Astrocyte (in vitro differentiated cells and primary cell): ENCODE data around the gene ITGB8. TPM values are rescaled to one million over a fixed set of nuclear protein-coding genes. Genes with fewer than 3 reads are reported as not detected.

Experiments
- DNase-seq: peaks from one replicate; pipeline ENCODE4 v3.0.0-alpha.2; 2010; ENCODE audit warnings: low read depth
- FAIRE-seq: peaks from 2 replicates; lab custom pipeline; 2011; peaks lifted over from hg19 to GRCh38; lab: Jason Lieb, UNC
- H2AFZ ChIP-seq: 2 replicates; pipeline ENCODE4 v1.6.0; 2012; ENCODE audit warnings: low read depth, low read length, inconsistent platforms
- H3K27ac ChIP-seq: 2 replicates; pipeline ENCODE4 v1.5.1; 2011; ENCODE audit warnings: low read depth, low read length, inconsistent platforms
- H3K27me3 ChIP-seq: 2 replicates; pipeline ENCODE4 v1.6.0; 2011; ENCODE audit warnings: low read length, inconsistent platforms; ENCODE audit not compliant: insufficient read depth
- H3K36me3 ChIP-seq: 2 replicates; pipeline ENCODE4 v1.5.1; 2011; ENCODE audit warnings: low read length, inconsistent platforms; ENCODE audit not compliant: insufficient read depth
- H3K4me1 ChIP-seq: 2 replicates; pipeline ENCODE4 v1.5.1; 2011; ENCODE audit warnings: low read length, inconsistent platforms; ENCODE audit not compliant: insufficient read depth
- H3K4me2 ChIP-seq: 2 replicates; pipeline ENCODE4 v1.6.0; 2012; ENCODE audit warnings: low read length, inconsistent platforms
- H3K4me3 ChIP-seq: 2 replicates; pipeline ENCODE4 v1.5.1; 2011; ENCODE audit warnings: low read depth, mild to moderate bottlenecking, low read length, inconsistent platforms; ENCODE audit not compliant: insufficient read depth
- H3K79me2 ChIP-seq: 2 replicates; pipeline ENCODE4 v1.6.0; 2012; ENCODE audit warnings: mild to moderate bottlenecking, low read length, inconsistent platforms; ENCODE audit not compliant: insufficient read depth
- H3K9ac ChIP-seq: 2 replicates; pipeline ENCODE4 v1.6.0; 2012; ENCODE audit warnings: mild to moderate bottlenecking, low read length, inconsistent platforms
- H3K9me3 ChIP-seq: 2 replicates; pipeline ENCODE4 v1.5.1; 2012; ENCODE audit warnings: low read depth, mild to moderate bottlenecking, low read length, inconsistent platforms; ENCODE audit not compliant: insufficient read depth
- H4K20me1 ChIP-seq: 2 replicates; pipeline ENCODE4 v1.6.0; 2012; ENCODE audit warnings: low read length, inconsistent platforms; ENCODE audit not compliant: insufficient read depth
- H3K27ac Mint-ChIP-seq: one replicate; pipeline ENCODE4 v1.8.0; 2021; ENCODE audit warnings: mild to moderate bottlenecking, mixed read lengths; ENCODE audit not compliant: unreplicated experiment
- H3K27me3 Mint-ChIP-seq: one replicate; pipeline ENCODE4 v1.8.0; 2021; ENCODE audit warnings: low read depth, mixed read lengths; ENCODE audit not compliant: unreplicated experiment
- H3K36me3 Mint-ChIP-seq: one replicate; pipeline ENCODE4 v1.8.0; 2021; ENCODE audit warnings: low read depth, mixed read lengths; ENCODE audit not compliant: unreplicated experiment
- H3K4me1 Mint-ChIP-seq: one replicate; pipeline ENCODE4 v1.8.0; 2021; ENCODE audit warnings: low read depth, mixed read lengths; ENCODE audit not compliant: unreplicated experiment
- H3K4me3 Mint-ChIP-seq: one replicate; pipeline ENCODE4 v1.8.0; 2021; ENCODE audit warnings: mild to moderate bottlenecking, moderate library complexity, mixed read lengths; ENCODE audit not compliant: unreplicated experiment
- H3K9me3 Mint-ChIP-seq: one replicate; pipeline ENCODE4 v1.8.0; 2021; ENCODE audit warnings: mild to moderate bottlenecking, mixed read lengths; ENCODE audit not compliant: unreplicated experiment
- EZH2 ChIP-seq: IDR thresholded peaks from 2 replicates; pipeline ENCODE4 v1.6.1; 2012; ENCODE audit warnings: mild to moderate bottlenecking, low read length, inconsistent platforms; ENCODE audit not compliant: insufficient read depth
- total RNA-seq: library from RNA; stranded (reverse); gene quantifications from 2 replicates; pipeline ENCODE4 v1.2.1, GENCODE V29; 2021
- TF ChIP-seq, protein P1 (sequence below): IDR thresholded peaks from 2 replicates; pipeline ENCODE4 v1.5.1; 2011; ENCODE audit warnings: low read depth, mild to moderate bottlenecking, inconsistent platforms, low read length, moderate library complexity; ENCODE audit not compliant: insufficient read depth

Gene ITGB8
- total RNA-seq, 1 donor from 2014 or later: 10.8 TPM

DNA sequence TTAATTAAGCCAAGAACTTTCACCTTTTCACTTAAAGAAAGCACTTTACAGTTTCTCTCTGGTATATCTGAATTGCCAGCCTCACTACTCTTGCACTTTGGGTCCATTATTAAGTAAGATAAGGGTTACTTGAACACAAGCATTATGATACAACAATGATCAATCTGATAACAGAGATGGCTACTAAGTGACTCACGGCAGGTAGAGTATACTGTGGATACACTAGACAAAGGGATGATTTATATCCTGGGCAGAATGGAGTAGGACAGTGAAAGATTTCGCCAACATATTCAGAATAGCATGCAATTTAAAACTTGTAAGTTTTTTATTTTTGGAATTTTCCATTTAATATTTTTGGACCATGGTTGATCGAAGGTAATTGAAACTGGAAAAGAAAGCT lies 34.3 kb upstream of the ITGB8 start:
- FAIRE-seq: no peak
- no peaks in the 10 kb centered on the region for H3K27me3 Mint-ChIP-seq
- no peak overlapping the region for H2AFZ ChIP-seq
- H3K36me3 ChIP-seq: no peaks in the 10 kb centered on the region
- DNase-seq: peak; percentile 35
- H3K27me3 ChIP-seq: no peaks in the 10 kb centered on the region
- H3K27ac Mint-ChIP-seq: no peak overlapping the region
- peaks cover 3% of the 10 kb centered on the region for H3K4me1 ChIP-seq
- peaks cover 3% of the 10 kb centered on the region for H3K9me3 Mint-ChIP-seq
- H3K27ac ChIP-seq: no peak overlapping the region
- H3K79me2 ChIP-seq: no peaks in the 10 kb centered on the region
- no peak for TF ChIP-seq EZH2
- TF ChIP-seq, protein P1, sequence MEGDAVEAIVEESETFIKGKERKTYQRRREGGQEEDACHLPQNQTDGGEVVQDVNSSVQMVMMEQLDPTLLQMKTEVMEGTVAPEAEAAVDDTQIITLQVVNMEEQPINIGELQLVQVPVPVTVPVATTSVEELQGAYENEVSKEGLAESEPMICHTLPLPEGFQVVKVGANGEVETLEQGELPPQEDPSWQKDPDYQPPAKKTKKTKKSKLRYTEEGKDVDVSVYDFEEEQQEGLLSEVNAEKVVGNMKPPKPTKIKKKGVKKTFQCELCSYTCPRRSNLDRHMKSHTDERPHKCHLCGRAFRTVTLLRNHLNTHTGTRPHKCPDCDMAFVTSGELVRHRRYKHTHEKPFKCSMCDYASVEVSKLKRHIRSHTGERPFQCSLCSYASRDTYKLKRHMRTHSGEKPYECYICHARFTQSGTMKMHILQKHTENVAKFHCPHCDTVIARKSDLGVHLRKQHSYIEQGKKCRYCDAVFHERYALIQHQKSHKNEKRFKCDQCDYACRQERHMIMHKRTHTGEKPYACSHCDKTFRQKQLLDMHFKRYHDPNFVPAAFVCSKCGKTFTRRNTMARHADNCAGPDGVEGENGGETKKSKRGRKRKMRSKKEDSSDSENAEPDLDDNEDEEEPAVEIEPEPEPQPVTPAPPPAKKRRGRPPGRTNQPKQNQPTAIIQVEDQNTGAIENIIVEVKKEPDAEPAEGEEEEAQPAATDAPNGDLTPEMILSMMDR: no peak
- no peaks in the 10 kb centered on the region for H3K36me3 Mint-ChIP-seq
- peaks cover 24% of the 10 kb centered on the region for H3K4me1 Mint-ChIP-seq
- no peaks in the 10 kb centered on the region for H4K20me1 ChIP-seq
- H3K9ac ChIP-seq: no peak overlapping the region
- no peak overlapping the region for H3K4me3 Mint-ChIP-seq
- no peak overlapping the region for H3K4me2 ChIP-seq
- no peak overlapping the region for H3K4me3 ChIP-seq
- no peaks in the 10 kb centered on the region for H3K9me3 ChIP-seq

DNA sequence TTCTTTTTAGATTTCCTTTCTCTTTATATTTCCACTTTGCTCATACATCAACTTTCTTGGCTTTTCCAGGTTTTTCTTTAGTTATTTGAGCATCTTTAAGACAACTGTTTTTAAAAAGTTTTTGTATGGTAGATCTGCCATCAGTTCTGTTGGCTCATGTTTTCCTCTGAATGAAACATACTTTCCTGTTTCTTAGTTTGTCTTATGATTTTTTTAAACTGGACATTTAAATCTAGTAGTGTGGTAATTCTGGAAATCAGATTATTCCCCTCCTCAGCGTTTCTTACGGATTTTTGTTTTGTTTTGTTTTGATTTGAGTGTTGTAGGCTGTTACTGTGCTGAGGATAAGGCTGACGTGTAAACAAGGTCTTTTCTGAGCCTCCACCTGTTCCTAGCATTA lies 33.8 kb upstream of the ITGB8 start:
- Histone ChIP-seq H3K4me1 (peaks cover 5% of the 10 kb centered on the region), H2AFZ (no peak overlapping the region), H4K20me1 (no peaks in the 10 kb centered on the region), H3K9me3 (no peaks in the 10 kb centered on the region), H3K79me2 (no peaks in the 10 kb centered on the region), H3K27ac (no peak overlapping the region), H3K4me3 (no peak overlapping the region), H3K27me3 (no peaks in the 10 kb centered on the region), H3K9ac (no peak overlapping the region), H3K4me2 (no peak overlapping the region), H3K36me3 (no peaks in the 10 kb centered on the region)
- no peaks in the 10 kb centered on the region for H3K36me3 Mint-ChIP-seq
- H3K4me1 Mint-ChIP-seq: peaks cover 27% of the 10 kb centered on the region
- H3K4me3 Mint-ChIP-seq: no peak overlapping the region
- H3K27me3 Mint-ChIP-seq: no peaks in the 10 kb centered on the region
- FAIRE-seq (no peak), DNase-seq (no peak)
- no peak overlapping the region for H3K27ac Mint-ChIP-seq
- no peak for TF ChIP-seq EZH2
- TF ChIP-seq, protein P1: no peak
- peaks cover 3% of the 10 kb centered on the region for H3K9me3 Mint-ChIP-seq

DNA sequence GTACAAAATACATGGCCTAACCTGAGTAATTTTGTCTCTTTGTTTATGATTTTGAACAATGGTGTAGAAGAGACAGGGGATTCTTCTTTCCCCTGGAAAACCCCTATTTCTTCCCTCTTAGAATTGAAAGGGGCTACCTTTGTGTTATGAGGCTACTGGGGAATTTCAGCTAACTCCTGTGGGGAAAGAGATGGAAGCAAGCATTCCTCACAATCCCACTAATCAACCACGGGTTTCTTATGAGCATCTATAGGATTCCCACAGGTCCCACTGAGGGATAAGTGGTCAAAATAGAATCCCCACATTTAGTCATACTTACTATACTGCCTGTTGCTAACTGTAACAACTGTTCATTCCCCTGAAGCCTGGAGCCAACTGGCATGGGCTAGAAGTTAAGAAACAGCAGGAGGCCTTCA lies 32.2 kb upstream of the ITGB8 start:
- H3K36me3 Mint-ChIP-seq: no peaks in the 10 kb centered on the region
- no peak overlapping the region for H3K27ac ChIP-seq

More for the DNA sequence above, 32.2 kb upstream of the ITGB8 start:
- FAIRE-seq (no peak), DNase-seq (peak; percentile 76)
- no peak overlapping the region for H3K4me2 ChIP-seq
- H3K27me3 Mint-ChIP-seq: no peaks in the 10 kb centered on the region
- peaks cover 5% of the 10 kb centered on the region for H3K4me1 ChIP-seq
- TF ChIP-seq, protein P1: no peak
- no peak for TF ChIP-seq EZH2
- no peak overlapping the region for H3K9ac ChIP-seq
- H3K4me1 Mint-ChIP-seq: peaks cover 35% of the 10 kb centered on the region
- no peaks in the 10 kb centered on the region for H4K20me1 ChIP-seq
- H3K4me3 Mint-ChIP-seq: no peak overlapping the region
- no peak overlapping the region for H2AFZ ChIP-seq
- no peaks in the 10 kb centered on the region for H3K27me3 ChIP-seq
- no peak overlapping the region for H3K4me3 ChIP-seq
- H3K9me3 ChIP-seq: no peaks in the 10 kb centered on the region
- H3K36me3 ChIP-seq: no peaks in the 10 kb centered on the region
- H3K79me2 ChIP-seq: no peaks in the 10 kb centered on the region
- H3K9me3 Mint-ChIP-seq: no peaks in the 10 kb centered on the region
- H3K27ac Mint-ChIP-seq: peak overlapping the region; percentile 49
